ENCODE measurements around the gene C11orf21.

GRCh38 chr11:2325719-2326118, 24.0 kb upstream of the C11orf21 start:
- TF ChIP-seq CTCF (IDR thresholded peaks at IDR 0.05) = no peak
- TF ChIP-seq EP300 (IDR thresholded peaks at IDR 0.05) = no peak

Measured in ovary (tissue), 3 donors.